NCI-H187 (cell line): Measurements from ENCODE around the gene ZNF619.

Experiments used
- DNase-seq, 2 experiments: peaks; one replicate each; lab custom pipeline; 2025; lab: John Stamatoyannopoulos, UW

ZNF619 gene

DNA sequence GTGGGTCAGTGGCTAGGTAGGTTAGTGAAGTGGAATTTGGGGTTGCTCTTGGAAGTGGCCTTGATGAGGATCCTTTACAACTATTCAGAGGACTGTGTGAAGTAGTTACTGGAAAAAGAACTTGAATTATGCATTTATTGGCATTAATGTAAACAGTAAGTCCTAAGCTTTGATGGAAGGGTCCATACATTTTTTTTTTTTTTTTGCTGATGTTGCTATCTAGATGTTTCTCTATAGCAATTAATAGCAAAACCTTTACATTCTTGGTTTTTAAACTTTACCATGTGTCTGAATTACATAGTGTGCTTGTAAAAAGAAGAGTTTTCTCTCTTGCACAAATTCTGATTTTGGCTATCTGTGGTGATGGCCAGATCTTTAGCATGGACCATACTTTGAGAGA, 57.4 kb downstream of the ZNF619 start:
- DNase-seq: no peak
